ENCODE measurements around the gene PPM1L. TPM values are rescaled to one million over a fixed set of nuclear protein-coding genes. Genes with fewer than 3 reads are reported as not detected.

PPM1L gene
- total and polyA plus RNA-seq, 5 donors from 2014 or later: 0.28 to 1.9 (median 0.81) TPM

- H3K27ac ChIP-seq (ENCODE audit: insufficient read depth, low read length, poor library complexity, severe bottlenecking): no peak overlapping the region
- Mint-ChIP-seq H3K27ac (no peak overlapping the region), H3K9me3 (peaks cover 0 to 7% (median 4%) of the 10 kb centered on the region in 7 donors), H3K27me3 (no peaks in the 10 kb centered on the region), H3K36me3 (no peaks in the 10 kb centered on the region), H3K4me1 (no peaks in the 10 kb centered on the region), H3K4me3 (no peak overlapping the region)
- no peaks in the 10 kb centered on the region for H3K36me3 ChIP-seq (ENCODE audit: control insufficient read depth, insufficient read depth, low read length)
- no peak for DNase-seq
- no peaks in the 10 kb centered on the region for H3K9me3 ChIP-seq (ENCODE audit: control insufficient read depth in 2 of 2, low read length in 2 of 2)
- no peaks in the 10 kb centered on the region for H3K4me1 ChIP-seq (ENCODE audit: control insufficient read depth, insufficient read depth, low read length, poor library complexity, severe bottlenecking)
- no peaks in the 10 kb centered on the region for H3K27me3 ChIP-seq (ENCODE audit: control insufficient read depth, insufficient read depth, low read length)
- ATAC-seq (ENCODE audit: low read depth in 2 of 2): no peak
- H3K4me3 ChIP-seq (ENCODE audit: low read depth, low read length): no peak overlapping the region
Observed at GRCh38 chr3:161014843-161015749, 259.1 kb downstream of the PPM1L start.

GRCh38 chr3:161016417-161017313, 260.6 kb downstream of the PPM1L start:
- H3K4me1 Mint-ChIP-seq: no peaks in the 10 kb centered on the region
- H3K4me3 ChIP-seq (ENCODE audit: low read depth, low read length): no peak overlapping the region

DNA sequence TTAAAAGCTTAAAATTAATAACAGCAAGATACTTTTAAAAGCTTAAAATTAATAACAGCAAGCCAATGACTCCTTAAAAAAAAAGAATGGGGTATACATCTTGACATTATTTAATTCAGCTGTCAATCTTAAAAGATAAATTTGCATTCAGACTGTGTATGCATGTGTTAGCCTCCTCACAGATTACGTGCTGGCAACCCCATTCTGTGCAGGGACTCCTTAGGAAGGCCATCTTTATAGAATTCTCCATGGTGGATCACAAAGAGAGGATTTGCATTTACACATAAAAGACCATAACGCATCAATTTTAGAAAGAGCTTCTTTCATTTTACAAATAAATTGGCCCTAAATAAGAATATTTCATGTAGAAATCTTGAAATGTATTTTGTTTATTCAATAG, 261.9 kb downstream of the PPM1L start:
- H3K27ac ChIP-seq (ENCODE audit: insufficient read depth, low read length, poor library complexity, severe bottlenecking): no peak overlapping the region
- no peaks in the 10 kb centered on the region for H3K4me1 ChIP-seq (ENCODE audit: control insufficient read depth, insufficient read depth, low read length, poor library complexity, severe bottlenecking)
- Mint-ChIP-seq H3K36me3 (no peaks in the 10 kb centered on the region), H3K4me1 (no peaks in the 10 kb centered on the region), H3K9me3 (peaks cover under 1 to 7% (median 5%) of the 10 kb centered on the region in 7 donors), H3K27me3 (no peaks in the 10 kb centered on the region), H3K27ac (no peak overlapping the region), H3K4me3 (no peak overlapping the region)
- H3K36me3 ChIP-seq (ENCODE audit: control insufficient read depth, insufficient read depth, low read length): no peaks in the 10 kb centered on the region
- ATAC-seq (ENCODE audit: low read depth in 2 of 2) (no peak), DNase-seq (no peak)
- H3K27me3 ChIP-seq (ENCODE audit: control insufficient read depth, insufficient read depth, low read length): no peaks in the 10 kb centered on the region
- H3K4me3 ChIP-seq (ENCODE audit: low read depth, low read length): no peak overlapping the region
- peaks cover 0 to 2% of the 10 kb centered on the region in 2 experiments for H3K9me3 ChIP-seq (ENCODE audit: control insufficient read depth in 2 of 2, low read length in 2 of 2)

More at GRCh38 chr3:161016417-161017313, 260.6 kb downstream of the PPM1L start:
- H3K27ac ChIP-seq (ENCODE audit: insufficient read depth, low read length, poor library complexity, severe bottlenecking): no peak overlapping the region
- DNase-seq (no peak), ATAC-seq (ENCODE audit: low read depth in 2 of 2) (no peak)
- no peaks in the 10 kb centered on the region for H3K9me3 ChIP-seq (ENCODE audit: control insufficient read depth in 2 of 2, low read length in 2 of 2)
- no peaks in the 10 kb centered on the region for H3K27me3 ChIP-seq (ENCODE audit: control insufficient read depth, insufficient read depth, low read length)
- H3K4me1 ChIP-seq (ENCODE audit: control insufficient read depth, insufficient read depth, low read length, poor library complexity, severe bottlenecking): no peaks in the 10 kb centered on the region
- no peak overlapping the region for H3K27ac Mint-ChIP-seq
- no peaks in the 10 kb centered on the region for H3K36me3 ChIP-seq (ENCODE audit: control insufficient read depth, insufficient read depth, low read length)
- H3K27me3 Mint-ChIP-seq: no peaks in the 10 kb centered on the region
- no peak overlapping the region for H3K4me3 Mint-ChIP-seq
- H3K9me3 Mint-ChIP-seq: peaks cover 0 to 6% (median 4%) of the 10 kb centered on the region in 7 donors
- no peaks in the 10 kb centered on the region for H3K36me3 Mint-ChIP-seq

- no peaks in the 10 kb centered on the region for H3K36me3 ChIP-seq (ENCODE audit: control insufficient read depth, insufficient read depth, low read length)
- Mint-ChIP-seq H3K27me3 (no peaks in the 10 kb centered on the region), H3K27ac (no peak overlapping the region), H3K9me3 (peaks cover 4 to 16% (median 8%) of the 10 kb centered on the region in 7 donors), H3K4me1 (no peaks in the 10 kb centered on the region), H3K36me3 (peaks cover 3% of the 10 kb centered on the region), H3K4me3 (no peak overlapping the region)
- no peak for ATAC-seq (ENCODE audit: low read depth in 2 of 2)
- H3K4me1 ChIP-seq (ENCODE audit: control insufficient read depth, insufficient read depth, low read length, poor library complexity, severe bottlenecking): no peaks in the 10 kb centered on the region
- H3K4me3 ChIP-seq (ENCODE audit: low read depth, low read length): no peak overlapping the region
- peaks cover 0 to 4% of the 10 kb centered on the region in 2 experiments for H3K9me3 ChIP-seq (ENCODE audit: control insufficient read depth in 2 of 2, low read length in 2 of 2)
- no peak for DNase-seq
- H3K27me3 ChIP-seq (ENCODE audit: control insufficient read depth, insufficient read depth, low read length): no peaks in the 10 kb centered on the region
- H3K27ac ChIP-seq (ENCODE audit: insufficient read depth, low read length, poor library complexity, severe bottlenecking): no peak overlapping the region
Observed at GRCh38 chr3:161020256-161020655, 264.2 kb downstream of the PPM1L start.

GRCh38 chr3:161025911-161026310, 269.9 kb downstream of the PPM1L start:
- Mint-ChIP-seq H3K27me3 (no peaks in the 10 kb centered on the region), H3K4me1 (no peaks in the 10 kb centered on the region), H3K36me3 (peaks cover 3% of the 10 kb centered on the region), H3K27ac (no peak overlapping the region), H3K4me3 (no peak overlapping the region), H3K9me3 (peaks cover 2 to 18% (median 8%) of the 10 kb centered on the region in 7 donors)
- Histone ChIP-seq H3K27ac (ENCODE audit: insufficient read depth, low read length, poor library complexity, severe bottlenecking) (no peak overlapping the region), H3K4me1 (ENCODE audit: control insufficient read depth, insufficient read depth, low read length, poor library complexity, severe bottlenecking) (no peaks in the 10 kb centered on the region), H3K27me3 (ENCODE audit: control insufficient read depth, insufficient read depth, low read length) (no peaks in the 10 kb centered on the region), H3K4me3 (ENCODE audit: low read depth, low read length) (no peak overlapping the region), H3K36me3 (ENCODE audit: control insufficient read depth, insufficient read depth, low read length) (no peaks in the 10 kb centered on the region), H3K9me3 (ENCODE audit: control insufficient read depth in 2 of 2, low read length in 2 of 2) (peaks cover 0 to 4% of the 10 kb centered on the region in 2 experiments)
- ATAC-seq (ENCODE audit: low read depth in 2 of 2) (no peak), DNase-seq (no peak)

DNA sequence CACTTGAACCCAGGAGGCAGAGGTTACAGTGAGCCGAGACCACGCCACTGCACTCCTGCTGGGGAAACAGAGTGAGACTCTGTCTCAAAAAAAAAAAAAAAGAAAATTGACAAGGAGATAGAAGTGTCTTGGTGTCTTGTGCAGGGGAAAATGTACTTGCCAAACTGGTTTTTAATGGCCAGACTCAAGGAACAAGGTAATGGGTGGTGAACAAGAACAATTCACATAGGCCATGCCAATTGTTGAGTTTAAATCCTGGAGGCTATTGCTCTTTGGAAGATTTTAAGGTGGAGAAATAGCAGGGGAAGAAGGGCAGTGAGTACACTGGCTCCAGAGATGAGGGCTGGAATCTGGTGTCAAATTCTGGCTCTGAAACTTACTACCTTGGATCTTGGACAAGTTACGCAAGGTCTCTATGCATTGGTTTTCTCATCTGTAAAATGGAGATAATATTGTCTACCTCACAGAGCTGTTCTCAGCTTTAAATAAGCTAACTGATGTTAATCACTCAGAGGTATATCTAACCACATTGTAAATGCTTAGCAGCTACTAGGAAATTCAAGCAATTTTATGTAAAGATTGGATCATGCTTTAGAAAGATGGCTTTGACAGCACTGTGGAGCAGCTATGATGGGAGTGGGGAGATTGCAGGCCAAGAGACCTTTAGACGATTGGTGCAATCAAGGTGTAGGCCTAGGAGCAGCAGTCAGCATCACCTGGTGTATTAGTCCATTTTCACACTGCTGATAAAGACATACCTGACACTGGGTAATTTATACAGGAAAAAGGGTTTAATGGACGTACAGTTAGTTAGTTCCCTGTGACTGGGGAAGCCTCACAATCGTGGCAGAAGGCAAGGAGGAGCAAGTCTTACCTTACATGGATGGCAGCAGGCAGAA, 270.8 kb downstream of the PPM1L start:
- no peak overlapping the region for H3K27ac ChIP-seq (ENCODE audit: insufficient read depth, low read length, poor library complexity, severe bottlenecking)
- ATAC-seq (ENCODE audit: low read depth in 2 of 2) (no peak), DNase-seq (no peak)
- H3K27ac Mint-ChIP-seq: no peak overlapping the region
- H3K4me1 Mint-ChIP-seq: no peaks in the 10 kb centered on the region
- no peak overlapping the region for H3K4me3 Mint-ChIP-seq
- H3K36me3 ChIP-seq (ENCODE audit: control insufficient read depth, insufficient read depth, low read length): no peaks in the 10 kb centered on the region
- H3K4me1 ChIP-seq (ENCODE audit: control insufficient read depth, insufficient read depth, low read length, poor library complexity, severe bottlenecking): no peaks in the 10 kb centered on the region
- no peaks in the 10 kb centered on the region for H3K27me3 Mint-ChIP-seq
- H3K4me3 ChIP-seq (ENCODE audit: low read depth, low read length): no peak overlapping the region
- H3K36me3 Mint-ChIP-seq: peaks cover 3% of the 10 kb centered on the region
- peaks cover 0 to 4% of the 10 kb centered on the region in 2 experiments for H3K9me3 ChIP-seq (ENCODE audit: control insufficient read depth in 2 of 2, low read length in 2 of 2)
- peaks cover 2 to 18% (median 9%) of the 10 kb centered on the region in 7 donors for H3K9me3 Mint-ChIP-seq
- H3K27me3 ChIP-seq (ENCODE audit: control insufficient read depth, insufficient read depth, low read length): no peaks in the 10 kb centered on the region

DNA sequence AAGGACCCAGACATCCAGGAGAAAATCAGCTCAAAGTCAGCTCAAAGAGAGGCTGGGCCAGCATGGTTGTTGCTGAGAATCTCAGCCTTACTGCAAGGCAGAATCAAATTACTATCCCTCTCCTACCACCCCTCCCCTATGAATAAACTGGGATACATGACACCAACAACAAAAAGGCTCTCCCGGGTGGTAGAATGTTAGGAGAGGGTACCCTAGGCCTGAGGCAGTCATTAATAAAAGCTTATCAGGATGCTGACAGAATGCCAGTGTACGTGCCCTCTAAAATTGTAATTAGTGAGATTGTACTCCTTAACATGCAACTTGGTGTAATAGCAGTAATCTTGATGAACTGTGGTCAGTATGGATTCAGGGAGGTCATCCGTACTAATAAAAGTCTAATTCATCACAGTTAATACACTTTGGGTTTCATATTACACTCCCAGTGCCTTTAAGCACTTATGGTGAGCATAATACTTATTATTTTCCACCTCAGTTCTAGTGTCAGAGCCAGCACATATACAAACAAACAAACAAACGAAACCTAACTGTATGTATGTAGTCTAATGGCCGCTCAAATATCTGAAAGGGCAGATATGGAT, 272.6 kb downstream of the PPM1L start:
- Mint-ChIP-seq H3K4me3 (no peak overlapping the region), H3K9me3 (peaks cover 0 to 19% (median 8%) of the 10 kb centered on the region in 7 donors), H3K36me3 (peaks cover under 1% of the 10 kb centered on the region), H3K4me1 (no peaks in the 10 kb centered on the region), H3K27me3 (no peaks in the 10 kb centered on the region), H3K27ac (no peak overlapping the region)
- Histone ChIP-seq H3K4me3 (ENCODE audit: low read depth, low read length) (no peak overlapping the region), H3K4me1 (ENCODE audit: control insufficient read depth, insufficient read depth, low read length, poor library complexity, severe bottlenecking) (no peaks in the 10 kb centered on the region), H3K36me3 (ENCODE audit: control insufficient read depth, insufficient read depth, low read length) (no peaks in the 10 kb centered on the region), H3K9me3 (ENCODE audit: control insufficient read depth in 2 of 2, low read length in 2 of 2) (no peaks in the 10 kb centered on the region), H3K27me3 (ENCODE audit: control insufficient read depth, insufficient read depth, low read length) (no peaks in the 10 kb centered on the region), H3K27ac (ENCODE audit: insufficient read depth, low read length, poor library complexity, severe bottlenecking) (no peak overlapping the region)
- ATAC-seq (ENCODE audit: low read depth in 2 of 2): no peak
- DNase-seq: no peak

Measured in CD4-positive, CD25-positive, alpha-beta regulatory T cell (primary cell).